Breast epithelium (tissue), 4 donors: Measurements from ENCODE around the gene TAS2R10. TPM values are rescaled to one million over a fixed set of nuclear protein-coding genes. Genes with fewer than 3 reads are reported as not detected.

Source experiments
- DNase-seq, 2 donors: peaks; one replicate each; pipeline ENCODE4 v3.0.0-alpha.2; 2019; ENCODE audit warnings: low spot score in 2 of 2
- H3K27ac ChIP-seq, 2 donors: fragments of 200-600 bp; sonication (generic) in 1 of 2; one replicate each; pipeline ENCODE4 v1.5.1; 2016 to 2019; ENCODE audit warnings: mild to moderate bottlenecking in 1 of 2
- H3K27me3 ChIP-seq, 2 donors: fragments of 200-600 bp; sonication (generic) in 1 of 2; one replicate each; pipeline versions ENCODE4 v1.5.1 to v1.6.0; 2017 to 2019; ENCODE audit warnings: control low read depth in 1 of 2, mild to moderate bottlenecking in 1 of 2
- H3K36me3 ChIP-seq: fragments of 200-600 bp; one replicate; pipeline ENCODE4 v1.5.1; 2019
- H3K4me1 ChIP-seq, 2 donors: fragments of 200-600 bp; sonication (generic); one replicate each; pipeline ENCODE4 v1.5.1; 2016 to 2019; ENCODE audit warnings: control low read depth in 1 of 2
- H3K4me3 ChIP-seq, 3 donors: fragments of 200-600 bp; sonication (generic); 1 replicate in 2 of 3; 2 replicates in 1 of 3; pipeline ENCODE4 v1.5.1; 2016 to 2019; ENCODE audit warnings: mild to moderate bottlenecking in 3 of 3, moderate library complexity in 2 of 3
- H3K9me3 ChIP-seq, 2 donors: fragments of 200-600 bp; sonication (generic) in 1 of 2; one replicate each; pipeline ENCODE4 v1.5.1; 2016 to 2019; ENCODE audit warnings: control low read depth in 1 of 2
- POLR2A ChIP-seq: fragments of 450-650 bp; IDR thresholded peaks from one replicate; pipeline ENCODE4 v1.6.1; 2016; ENCODE audit warnings: antibody characterized with exemption, mild to moderate bottlenecking, moderate library complexity
- POLR2AphosphoS5 ChIP-seq, 3 donors: sonication (generic); formaldehyde crosslinking; IDR thresholded peaks; one replicate each; pipeline ENCODE4 v1.6.1; 2017; ENCODE audit warnings: antibody characterized with exemption in 3 of 3
- intact Hi-C: fragments of 100-400 bp; cut with DNase I; formaldehyde crosslinking; loops from one replicate; pipeline ENCODE4 v1.15.1; 2023; ENCODE audit warnings: low total_unique reads
- total RNA-seq, 3 donors: library from RNA; depleted of rRNA; stranded (reverse); fragments of >200 nt; gene quantifications; one replicate each; pipeline ENCODE4 v1.1.0, GENCODE V29; 2016
- TF ChIP-seq, protein P1 (sequence below), 3 donors: fragments of 450-650 bp; IDR thresholded peaks; one replicate each; pipeline ENCODE4 v1.5.1; 2016 to 2017; ENCODE audit warnings: antibody characterized with exemption in 3 of 3, mild to moderate bottlenecking in 3 of 3, moderate library complexity in 3 of 3

Gene TAS2R10, protein sequence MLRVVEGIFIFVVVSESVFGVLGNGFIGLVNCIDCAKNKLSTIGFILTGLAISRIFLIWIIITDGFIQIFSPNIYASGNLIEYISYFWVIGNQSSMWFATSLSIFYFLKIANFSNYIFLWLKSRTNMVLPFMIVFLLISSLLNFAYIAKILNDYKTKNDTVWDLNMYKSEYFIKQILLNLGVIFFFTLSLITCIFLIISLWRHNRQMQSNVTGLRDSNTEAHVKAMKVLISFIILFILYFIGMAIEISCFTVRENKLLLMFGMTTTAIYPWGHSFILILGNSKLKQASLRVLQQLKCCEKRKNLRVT
- total RNA-seq, result 1 to 10 TPM; 1.3 to 1.6 (median 1.3) TPM

GRCh38 chr12:10826258-10826657 lies at the start of gene TAS2R10:
Gene TAS2R10, minus strand, starts transcription at chr12:10826358. Its CDS starts 89 bp downstream, at chr12:10826269.
- H3K9me3 ChIP-seq, result no peaks in the 10 kb centered on the region
- no peaks in the 10 kb centered on the region for H3K27me3 ChIP-seq
- no peak within 1 kb of the TSS for H3K4me3 ChIP-seq
- TF ChIP-seq, protein P1, sequence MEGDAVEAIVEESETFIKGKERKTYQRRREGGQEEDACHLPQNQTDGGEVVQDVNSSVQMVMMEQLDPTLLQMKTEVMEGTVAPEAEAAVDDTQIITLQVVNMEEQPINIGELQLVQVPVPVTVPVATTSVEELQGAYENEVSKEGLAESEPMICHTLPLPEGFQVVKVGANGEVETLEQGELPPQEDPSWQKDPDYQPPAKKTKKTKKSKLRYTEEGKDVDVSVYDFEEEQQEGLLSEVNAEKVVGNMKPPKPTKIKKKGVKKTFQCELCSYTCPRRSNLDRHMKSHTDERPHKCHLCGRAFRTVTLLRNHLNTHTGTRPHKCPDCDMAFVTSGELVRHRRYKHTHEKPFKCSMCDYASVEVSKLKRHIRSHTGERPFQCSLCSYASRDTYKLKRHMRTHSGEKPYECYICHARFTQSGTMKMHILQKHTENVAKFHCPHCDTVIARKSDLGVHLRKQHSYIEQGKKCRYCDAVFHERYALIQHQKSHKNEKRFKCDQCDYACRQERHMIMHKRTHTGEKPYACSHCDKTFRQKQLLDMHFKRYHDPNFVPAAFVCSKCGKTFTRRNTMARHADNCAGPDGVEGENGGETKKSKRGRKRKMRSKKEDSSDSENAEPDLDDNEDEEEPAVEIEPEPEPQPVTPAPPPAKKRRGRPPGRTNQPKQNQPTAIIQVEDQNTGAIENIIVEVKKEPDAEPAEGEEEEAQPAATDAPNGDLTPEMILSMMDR (IDR thresholded peaks at IDR 0.05), result no peak
- no peak for TF ChIP-seq POLR2AphosphoS5 (IDR thresholded peaks at IDR 0.05)
- TF ChIP-seq POLR2A, result no peak
- DNase-seq, result no peak
- intact Hi-C loops, result no loop called here
- no peak within 1 kb of the TSS for H3K27ac ChIP-seq
- H3K36me3 ChIP-seq, result no peaks in the 10 kb centered on the region
- H3K4me1 ChIP-seq, result no peaks in the 10 kb centered on the region

DNA sequence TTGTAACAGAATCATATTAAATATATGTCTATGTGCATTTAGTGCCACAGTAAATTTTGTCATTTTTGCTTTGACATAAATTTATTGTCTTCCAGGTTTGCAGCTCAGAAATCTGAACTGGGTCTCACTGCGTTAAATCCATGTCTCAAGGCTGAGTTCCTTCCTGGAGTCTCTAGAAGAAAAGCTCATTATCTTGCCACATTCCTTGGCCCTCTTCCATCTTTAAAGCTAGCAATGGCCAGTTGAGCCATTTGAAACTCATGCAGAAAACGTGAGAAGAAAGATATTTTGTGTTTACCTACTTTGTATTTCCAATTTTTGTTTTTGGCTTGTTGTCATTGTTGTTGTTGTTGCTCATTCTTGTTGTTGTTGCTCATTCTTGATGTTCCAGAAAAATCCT lies 47.2 kb upstream of the TAS2R10 start:
- no peak for DNase-seq
- Histone ChIP-seq H3K27ac (no peak overlapping the region), H3K36me3 (peaks cover 3% of the 10 kb centered on the region), H3K27me3 (no peaks in the 10 kb centered on the region), H3K4me3 (no peak overlapping the region), H3K4me1 (no peaks in the 10 kb centered on the region), H3K9me3 (peaks cover 0 to 6% of the 10 kb centered on the region in 2 donors)
- TF ChIP-seq POLR2AphosphoS5 (IDR thresholded peaks at IDR 0.05) (no peak), POLR2A (no peak)
- TF ChIP-seq, protein P1 (IDR thresholded peaks at IDR 0.05), result no peak
- intact Hi-C loops, result no loop called here

DNA sequence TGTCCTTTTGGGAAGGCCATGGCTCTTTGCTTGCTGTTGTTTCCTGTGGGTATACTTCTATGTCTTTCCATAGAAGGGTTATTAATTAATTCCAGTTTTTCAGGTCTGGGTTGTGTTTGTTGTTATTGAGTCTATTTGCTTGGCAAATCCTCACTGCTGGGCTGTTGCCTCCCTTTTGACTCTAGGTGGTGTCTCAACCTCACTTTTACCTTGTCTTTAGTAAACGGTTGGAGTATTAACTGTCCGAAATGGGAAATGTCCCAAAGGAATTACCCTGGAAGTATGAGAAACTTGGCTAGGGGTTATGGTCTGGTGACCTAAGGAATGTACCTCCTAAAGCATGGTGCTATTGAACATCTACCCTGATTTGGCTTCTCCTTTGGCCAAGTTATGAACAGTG lies 41.2 kb upstream of the TAS2R10 start:
- H3K36me3 ChIP-seq, result no peaks in the 10 kb centered on the region

GRCh38 chr12:10863512-10864218 lies 37.5 kb upstream of the TAS2R10 start:
- H3K27ac ChIP-seq, result no peak overlapping the region
- intact Hi-C loops, result no loop called here
- no peaks in the 10 kb centered on the region for H3K27me3 ChIP-seq
- H3K36me3 ChIP-seq, result no peaks in the 10 kb centered on the region
- H3K4me3 ChIP-seq, result no peak overlapping the region
- DNase-seq, result no peak
- peaks cover 0 to 21% of the 10 kb centered on the region in 2 donors for H3K9me3 ChIP-seq
- no peaks in the 10 kb centered on the region for H3K4me1 ChIP-seq
- TF ChIP-seq POLR2AphosphoS5 (IDR thresholded peaks at IDR 0.05) (no peak), POLR2A (no peak)
- TF ChIP-seq, protein P1 (IDR thresholded peaks at IDR 0.05), result no peak

More for the DNA sequence above, 41.2 kb upstream of the TAS2R10 start:
- H3K27ac ChIP-seq, result no peak overlapping the region
- H3K4me1 ChIP-seq, result no peaks in the 10 kb centered on the region
- intact Hi-C loops, result no loop called here
- H3K4me3 ChIP-seq, result no peak overlapping the region
- H3K9me3 ChIP-seq, result peaks cover 0 to 7% of the 10 kb centered on the region in 2 donors
- DNase-seq, result no peak
- no peak for TF ChIP-seq POLR2A
- TF ChIP-seq, protein P1 (IDR thresholded peaks at IDR 0.05), result peak in 1 of 3 donors; percentile 12
- H3K27me3 ChIP-seq, result no peaks in the 10 kb centered on the region

DNA sequence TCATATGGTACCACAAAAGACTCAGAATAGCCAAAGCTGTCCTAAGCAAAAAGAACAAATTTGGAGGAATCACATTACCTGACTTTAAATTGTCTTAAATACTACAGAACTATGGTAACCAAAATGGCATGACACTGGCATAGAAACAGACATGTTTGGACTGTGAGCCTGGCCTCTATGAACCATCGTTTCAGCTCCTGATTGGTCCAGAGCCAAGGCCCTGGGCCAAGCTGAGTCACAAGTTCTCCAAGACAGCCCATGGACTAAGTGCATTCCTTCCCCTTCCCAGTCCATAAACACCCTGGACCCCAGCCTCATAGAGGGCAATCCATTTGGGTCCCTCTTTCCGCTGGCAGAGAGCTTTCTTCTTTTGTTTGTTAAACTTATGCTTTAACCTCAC lies 35.2 kb upstream of the TAS2R10 start:
- no peaks in the 10 kb centered on the region for H3K4me1 ChIP-seq
- no peak overlapping the region for H3K27ac ChIP-seq
- no peak for DNase-seq
- peaks cover 5 to 21% of the 10 kb centered on the region in 2 donors for H3K9me3 ChIP-seq
- H3K27me3 ChIP-seq, result no peaks in the 10 kb centered on the region
- H3K36me3 ChIP-seq, result no peaks in the 10 kb centered on the region
- intact Hi-C loops, result no loop called here
- no peak for TF ChIP-seq POLR2A
- TF ChIP-seq, protein P1 (IDR thresholded peaks at IDR 0.05), result no peak
- TF ChIP-seq POLR2AphosphoS5 (IDR thresholded peaks at IDR 0.05), result no peak
- H3K4me3 ChIP-seq, result no peak overlapping the region
